HCT116 (cell line): Measurements from ENCODE around the gene NEURL1. TPM values are rescaled to one million over a fixed set of nuclear protein-coding genes. Genes with fewer than 3 reads are reported as not detected.

Experiments
- ATAC-seq: fragments of 200-7000 bp; cut with Tn5 transposase; 2 replicates; pipeline ENCODE4 v1.9.1; 2020; ENCODE audit warnings: mild to moderate bottlenecking, moderate library complexity
- BruUV-seq: library from RNA; stranded (reverse); fragments of 400-500 nt; replicated peaks from 2 replicates; lab custom pipeline; 2021; lab: Mats Ljungman, UMichigan
- CTCF ChIA-PET: fragments of 300-600 bp; sonication (Branson Sonifier 250); formaldehyde crosslinking; loops from one replicate; lab custom pipeline; 2021; ENCODE audit warnings: antibody characterized with exemption; lab: Charles Lee
- POLR2A ChIA-PET: fragments of 300-600, 350-600 bp; sonication (Branson Sonifier 250); formaldehyde crosslinking; loops from one replicate; lab custom pipeline; 2021; ENCODE audit warnings: antibody characterized with exemption; lab: Charles Lee
- RAD21 ChIA-PET, 2 experiments: fragments of 300-600 bp; sonication (Branson Sonifier 250); formaldehyde crosslinking; loops; one replicate each; lab custom pipeline; 2023; ENCODE audit warnings: low total read pairs in 2 of 2; ENCODE audit not compliant: uncharacterized antibody in 2 of 2, unreplicated experiment in 2 of 2, low non-redundant PET in 1 of 2; lab: Charles Lee
- DNase-seq: peaks from one replicate; pipeline ENCODE4 v3.0.0-alpha.2; 2010; ENCODE audit warnings: low read depth, low spot score
- H2AFZ ChIP-seq: fragments of 200-600 bp; shearing (Covaris generic), sonication (generic); 2 replicates; pipeline ENCODE4 v1.6.1; 2017; ENCODE audit warnings: low read depth, mixed run types, mixed read lengths, antibody characterized with exemption, low read length; ENCODE audit not compliant: poor library complexity, severe bottlenecking
- H3K27ac ChIP-seq: 2 replicates; pipeline ENCODE4 v1.5.1; 2012; ENCODE audit warnings: low read depth, low read length
- H3K27me3 ChIP-seq: fragments of 200-600 bp; sonication (generic); 2 replicates; pipeline ENCODE4 v1.6.1; 2016; ENCODE audit warnings: mixed run types, low read length, mixed read lengths; ENCODE audit not compliant: insufficient read depth
- H3K36me3 ChIP-seq, 2 experiments: fragments of 200-500 bp in 1 of 2; fragments of 200-600 bp in 1 of 2; sonication (Bioruptor generic) in 1 of 2; sonication (generic) in 1 of 2; 2 replicates each; pipeline versions ENCODE4 v1.5.1 to v1.6.1; 2014 to 2016; ENCODE audit warnings: low read length in 2 of 2, inconsistent platforms in 1 of 2, mixed read lengths in 1 of 2, mixed run types in 1 of 2; ENCODE audit not compliant: insufficient read depth in 2 of 2, control insufficient read depth in 1 of 2
- H3K4me1 ChIP-seq, 2 experiments: fragments of 200-600 bp in 1 of 2; sonication (generic) in 1 of 2; 2 replicates each; pipeline versions ENCODE4 v1.5.1 to v1.6.1; 2012 to 2017; ENCODE audit warnings: low read length in 2 of 2, inconsistent platforms in 1 of 2, mild to moderate bottlenecking in 1 of 2, mixed read lengths in 1 of 2, mixed run types in 1 of 2, moderate library complexity in 1 of 2; ENCODE audit not compliant: insufficient read depth in 2 of 2, control insufficient read depth in 1 of 2
- H3K4me2 ChIP-seq: fragments of 200-600 bp; sonication (generic); 2 replicates; pipeline ENCODE4 v1.6.1; 2017; ENCODE audit warnings: mixed run types, low read length, mixed read lengths
- H3K4me3 ChIP-seq, 2 experiments: fragments of 200-600 bp in 1 of 2; sonication (generic) in 1 of 2; replicated peaks in 1 of 2; 2 replicates each; pipeline ENCODE4 v1.5.1; 2011 to 2016; ENCODE audit warnings: low read length in 2 of 2, control low read depth in 1 of 2, low read depth in 1 of 2, mild to moderate bottlenecking in 1 of 2, mixed read lengths in 1 of 2, mixed run types in 1 of 2
- H3K79me2 ChIP-seq: fragments of 200-600 bp; sonication (generic); 2 replicates; pipeline ENCODE4 v1.6.1; 2017; ENCODE audit warnings: mild to moderate bottlenecking, mixed run types, low read length, moderate library complexity, mixed read lengths; ENCODE audit not compliant: insufficient read depth
- H3K9ac ChIP-seq: fragments of 200-600 bp; sonication (generic); 2 replicates; pipeline ENCODE4 v1.6.1; 2016; ENCODE audit warnings: low read length, mixed read lengths
- H3K9me2 ChIP-seq: fragments of 200-600 bp; sonication (generic), shearing (Covaris generic); 2 replicates; pipeline ENCODE4 v1.6.1; 2017; ENCODE audit warnings: mixed run types, mild to moderate bottlenecking, moderate library complexity; ENCODE audit not compliant: insufficient read depth
- H3K9me3 ChIP-seq, 2 experiments: fragments of 200-500 bp in 1 of 2; fragments of 200-600 bp in 1 of 2; sonication (Bioruptor generic) in 1 of 2; sonication (generic) in 1 of 2; 2 replicates each; pipeline ENCODE4 v1.6.1; 2014 to 2017; ENCODE audit warnings: low read length in 2 of 2, mixed read lengths in 2 of 2, inconsistent platforms in 1 of 2, low read depth in 1 of 2, mild to moderate bottlenecking in 1 of 2, mixed run types in 1 of 2, moderate library complexity in 1 of 2; ENCODE audit not compliant: control insufficient read depth in 1 of 2, insufficient read depth in 1 of 2
- H4K20me1 ChIP-seq: fragments of 200-600 bp; sonication (generic), shearing (Covaris generic); 2 replicates; pipeline ENCODE4 v1.6.1; 2017; ENCODE audit warnings: mixed run types, mild to moderate bottlenecking, moderate library complexity; ENCODE audit not compliant: insufficient read depth
- ATF3 ChIP-seq: IDR thresholded peaks from 2 replicates; pipeline ENCODE4 v1.6.1; 2012
- CBX3 ChIP-seq: IDR thresholded peaks from 2 replicates; pipeline ENCODE4 v1.6.1; 2012; ENCODE audit warnings: low read depth
- CEBPB ChIP-seq: IDR thresholded peaks from 2 replicates; pipeline ENCODE4 v1.6.1; 2012; ENCODE audit warnings: low read depth
- CTCF ChIP-seq, 3 experiments: fragments of 200-600 bp in 1 of 3; sonication (generic) in 1 of 3; IDR thresholded peaks in 2 of 3; conservative IDR thresholded peaks in 1 of 3; 2 replicates each; pipeline ENCODE4 v1.5.1; 2012 to 2017; ENCODE audit warnings: low read depth in 2 of 3, low read length in 2 of 3, antibody characterized with exemption in 1 of 3, borderline replicate concordance in 1 of 3, control low read depth in 1 of 3, mild to moderate bottlenecking in 1 of 3, mixed read lengths in 1 of 3, mixed run types in 1 of 3, moderate library complexity in 1 of 3; ENCODE audit not compliant: insufficient read depth in 1 of 3
- ELF1 ChIP-seq: IDR thresholded peaks from 2 replicates; pipeline ENCODE4 v1.6.1; 2012; ENCODE audit warnings: low read depth, borderline replicate concordance
- EZH2phosphoT487 ChIP-seq: fragments of 200-600 bp; IDR thresholded peaks from 2 replicates; pipeline ENCODE4 v1.6.1; 2018; ENCODE audit warnings: antibody characterized with exemption, borderline replicate concordance
- FOSL1 ChIP-seq: IDR thresholded peaks from 2 replicates; pipeline ENCODE4 v1.6.1; 2012; ENCODE audit warnings: low read depth
- JUND ChIP-seq: IDR thresholded peaks from 2 replicates; pipeline ENCODE4 v1.6.1; 2012
- MAX ChIP-seq: IDR thresholded peaks from 2 replicates; pipeline ENCODE4 v1.6.1; 2012
- POLR2A ChIP-seq: IDR thresholded peaks from 2 replicates; pipeline ENCODE4 v1.7.0; 2011; ENCODE audit warnings: borderline replicate concordance; ENCODE audit not compliant: insufficient read depth, insufficient read length; ENCODE audit errors: extremely low read depth
- POLR2AphosphoS5 ChIP-seq: IDR thresholded peaks from 2 replicates; pipeline ENCODE4 v1.6.1; 2011; ENCODE audit warnings: mild to moderate bottlenecking, low read depth, low read length, moderate library complexity
- SIN3A ChIP-seq: IDR thresholded peaks from 2 replicates; pipeline ENCODE4 v1.6.1; 2012; ENCODE audit warnings: low read depth
- SRF ChIP-seq: IDR thresholded peaks from 2 replicates; pipeline ENCODE4 v1.6.1; 2012; ENCODE audit warnings: low read depth
- ZBTB33 ChIP-seq: IDR thresholded peaks from 2 replicates; pipeline ENCODE4 v1.6.1; 2011; ENCODE audit warnings: mild to moderate bottlenecking, low read length, moderate library complexity; ENCODE audit not compliant: insufficient replicate concordance; ENCODE audit errors: extremely low read depth
- ZFX ChIP-seq: fragments of 450-650 bp; IDR thresholded peaks from 2 replicates; pipeline ENCODE4 v1.6.1; 2017
- ZNF274 ChIP-seq: fragments of 200-500 bp; sonication (Bioruptor generic); IDR thresholded peaks from 2 replicates; pipeline ENCODE4 v1.6.1; 2014; ENCODE audit warnings: mild to moderate bottlenecking, low read depth, low read length, inconsistent platforms
- intact Hi-C: fragments of 100-400 bp; cut with micrococcal nuclease; formaldehyde crosslinking; loops from 2 replicates; pipeline ENCODE4 v1.10.0; 2022
- total RNA-seq: library from RNA; stranded (reverse); gene quantifications from one replicate; pipeline ENCODE4 v1.2.1, GENCODE V29; 2021; ENCODE audit not compliant: unreplicated experiment

NEURL1 gene
- total RNA-seq, 1 experiment from 2014 or later, result 1.4 TPM

- no peak overlapping the region for H3K4me3 ChIP-seq
- H3K4me1 ChIP-seq, result peaks cover 3 to 13% of the 10 kb centered on the region in 2 experiments; a peak in 3 of 4 replicates
- TF ChIP-seq EZH2phosphoT487 (no peak), ZFX (no peak), ATF3 (no peak), POLR2A (no peak), ZNF274 (no peak), ELF1 (no peak), CEBPB (no peak), JUND (no peak), ZBTB33 (no peak), SRF (no peak), CBX3 (no peak), FOSL1 (no peak), SIN3A (no peak), MAX (no peak), CTCF (IDR thresholded peaks at IDR 0.05 in 2 of 3, conservative IDR thresholded peaks at IDR 0.05 in 1 of 3; ENCODE audit: borderline replicate concordance in 1 of 3, insufficient read depth in 1 of 3, low read depth in 2 of 3, low read length in 2 of 3) (no peak), POLR2AphosphoS5 (no peak)
- no peaks in the 10 kb centered on the region for H3K36me3 ChIP-seq
- no peak overlapping the region for H3K27ac ChIP-seq
- H3K79me2 ChIP-seq, result no peaks in the 10 kb centered on the region
- RAD21 ChIA-PET, result no interaction called here
- H3K27me3 ChIP-seq, result no peaks in the 10 kb centered on the region
- POLR2A ChIA-PET, result no interaction called here
- ATAC-seq, result no peak
- intact Hi-C loops, result no loop called here
- H3K9me3 ChIP-seq, result no peaks in the 10 kb centered on the region
- no TSS peak for BruUV-seq
- H2AFZ ChIP-seq, result no peak overlapping the region
- no peak overlapping the region for H3K4me2 ChIP-seq
- DNase-seq, result no peak
- CTCF ChIA-PET, result interaction anchor here (2.2 kb wide), 1 partner anchor 49 kb away, joined by 6 read pairs; no protein-coding TSS in a partner anchor
- no peaks in the 10 kb centered on the region for H3K9me2 ChIP-seq
- no peaks in the 10 kb centered on the region for H4K20me1 ChIP-seq
- H3K9ac ChIP-seq, result no peak overlapping the region
Measured at GRCh38 chr10:103637011-103637410, 143.5 kb downstream of the NEURL1 start.
